GM18858 (cell line): ENCODE measurements around the gene FNDC3B.

ENCODE experiments used
- ATAC-seq: cut with Tn5 transposase; IDR thresholded peaks from one replicate; pipeline ENCODE4 v1.9.1; 2021; ENCODE audit not compliant: unreplicated experiment

The FNDC3B gene

GRCh38 chr3:172184106-172184822 lies 144.9 kb downstream of the FNDC3B start:
- no peak for ATAC-seq

DNA sequence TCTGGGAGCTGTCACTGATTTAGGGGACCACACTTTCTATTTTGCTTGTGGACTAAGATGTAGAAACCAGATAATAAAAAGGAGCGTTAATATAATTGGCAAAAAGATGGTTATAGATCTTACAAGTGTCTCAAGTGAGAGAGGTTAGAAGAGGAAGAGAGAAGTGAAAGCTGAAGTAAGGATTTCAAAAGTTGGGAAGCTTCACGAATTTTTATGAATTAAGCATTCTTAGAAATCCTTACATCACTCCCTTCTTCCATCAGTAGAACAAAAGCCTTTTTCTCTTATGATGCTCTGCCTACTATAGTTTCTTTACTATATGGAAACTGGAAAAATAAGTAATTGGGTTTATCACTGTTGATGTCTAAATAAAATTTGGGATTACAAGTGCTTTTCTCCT lies 146.5 kb downstream of the FNDC3B start:
- no peak for ATAC-seq

DNA sequence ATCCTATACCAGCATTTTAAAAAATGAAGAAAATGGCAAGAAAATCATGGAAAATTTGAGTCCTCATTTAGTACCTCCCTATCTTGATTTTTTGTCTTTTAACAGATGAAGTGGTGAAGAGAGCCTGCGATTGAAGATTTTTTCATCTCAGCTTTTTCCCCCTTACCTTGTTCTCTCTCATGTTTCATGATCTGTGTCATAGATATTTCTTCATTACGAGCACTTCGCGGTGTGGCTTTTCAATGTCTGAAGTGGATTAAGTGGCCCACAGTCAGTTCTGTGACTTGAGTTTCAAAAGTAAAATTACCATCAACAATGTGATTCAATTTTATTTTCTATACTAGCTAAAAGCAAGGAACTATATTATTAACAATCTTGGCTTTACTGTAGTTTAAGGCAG lies 147.2 kb downstream of the FNDC3B start:
- no peak for ATAC-seq

DNA sequence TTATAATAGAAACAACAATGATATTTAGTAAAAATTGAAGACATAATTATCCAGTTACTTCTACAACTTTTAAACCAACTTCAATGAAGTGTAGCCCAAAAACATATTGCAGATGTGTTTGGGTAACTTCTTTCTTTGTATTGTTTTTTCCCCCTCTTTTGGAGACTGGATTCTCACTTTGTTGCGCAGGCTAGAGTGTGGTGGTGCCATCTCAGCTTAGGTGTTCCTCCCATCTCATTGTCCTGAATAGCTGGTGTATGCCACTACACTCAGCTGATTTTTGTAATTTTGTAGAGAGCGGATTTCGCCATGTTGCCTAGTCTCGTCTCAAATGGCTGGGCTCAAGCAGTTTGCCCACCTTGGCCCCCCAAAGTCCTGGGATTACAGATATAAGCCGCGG lies 148.1 kb downstream of the FNDC3B start:
- no peak for ATAC-seq

- no peak for ATAC-seq
These were observed 149.1 kb downstream of the FNDC3B start for GRCh38 chr3:172188511-172188910.

DNA sequence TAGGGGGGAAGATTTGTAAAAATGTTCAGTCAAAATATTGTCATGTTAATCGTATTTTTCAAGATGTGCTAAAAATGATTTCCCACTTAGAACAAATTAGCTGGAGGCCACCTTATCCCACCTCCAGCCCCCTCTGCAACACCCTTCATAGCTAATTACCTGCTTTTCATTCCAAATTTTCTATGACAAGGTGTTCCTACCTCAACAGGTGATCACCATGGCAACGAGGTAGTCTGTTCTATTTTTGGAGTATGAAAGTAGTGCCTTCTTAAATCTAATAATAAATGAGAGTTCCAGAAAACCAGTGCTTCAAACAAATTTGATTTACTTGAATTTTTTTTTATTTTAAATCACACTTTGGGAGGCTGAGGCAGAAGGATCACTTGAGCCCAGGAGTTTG lies 149.8 kb downstream of the FNDC3B start:
- no peak for ATAC-seq

- ATAC-seq = no peak
These were observed 150.7 kb downstream of the FNDC3B start for GRCh38 chr3:172189987-172190603.

GRCh38 chr3:172190980-172191379 lies 151.6 kb downstream of the FNDC3B start:
- no peak for ATAC-seq

GRCh38 chr3:172191629-172192028 lies 152.3 kb downstream of the FNDC3B start:
- ATAC-seq = no peak

- ATAC-seq = no peak
These were observed 153.5 kb downstream of the FNDC3B start for GRCh38 chr3:172192830-172193415.

DNA sequence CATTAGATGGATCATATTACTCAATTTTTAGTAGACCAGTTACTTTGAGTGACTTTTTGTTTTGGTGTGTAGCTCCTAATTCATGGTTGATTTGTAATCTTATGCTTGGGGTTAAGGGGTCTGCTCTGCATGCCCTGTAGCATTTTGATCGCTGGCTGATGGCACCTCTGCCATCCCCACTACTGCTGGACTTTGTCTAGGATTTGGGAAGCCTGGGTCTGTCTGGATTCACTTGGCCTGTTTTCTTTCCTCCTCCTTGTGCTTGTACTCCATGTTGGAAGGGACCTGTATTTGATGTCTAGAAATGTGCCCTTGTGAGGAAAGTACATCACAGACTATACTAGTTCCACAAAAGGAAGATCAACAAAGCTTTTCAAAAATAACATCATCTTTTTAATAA lies 154.1 kb downstream of the FNDC3B start:
- ATAC-seq = no peak

GRCh38 chr3:172194702-172195406 lies 155.5 kb downstream of the FNDC3B start:
- ATAC-seq = no peak

DNA sequence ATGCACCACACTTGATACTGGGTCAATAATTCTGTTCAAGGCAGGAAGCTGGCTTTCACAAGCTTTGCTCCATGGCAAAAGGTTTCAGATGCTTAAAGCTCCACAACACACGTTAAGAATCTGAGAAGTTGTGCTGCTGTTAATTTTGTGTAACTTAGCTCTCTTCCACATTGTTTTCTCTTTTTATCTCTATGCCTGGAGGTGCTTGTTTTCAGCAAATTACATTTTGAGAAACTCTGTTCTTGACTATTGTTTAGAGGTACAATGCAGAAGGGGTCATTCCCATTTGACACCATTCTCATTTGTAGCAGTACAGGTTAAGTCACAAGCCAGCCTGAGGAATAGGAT lies 156.0 kb downstream of the FNDC3B start:
- no peak for ATAC-seq

- ATAC-seq = no peak
These were observed 158.0 kb downstream of the FNDC3B start for GRCh38 chr3:172197344-172197743.

DNA sequence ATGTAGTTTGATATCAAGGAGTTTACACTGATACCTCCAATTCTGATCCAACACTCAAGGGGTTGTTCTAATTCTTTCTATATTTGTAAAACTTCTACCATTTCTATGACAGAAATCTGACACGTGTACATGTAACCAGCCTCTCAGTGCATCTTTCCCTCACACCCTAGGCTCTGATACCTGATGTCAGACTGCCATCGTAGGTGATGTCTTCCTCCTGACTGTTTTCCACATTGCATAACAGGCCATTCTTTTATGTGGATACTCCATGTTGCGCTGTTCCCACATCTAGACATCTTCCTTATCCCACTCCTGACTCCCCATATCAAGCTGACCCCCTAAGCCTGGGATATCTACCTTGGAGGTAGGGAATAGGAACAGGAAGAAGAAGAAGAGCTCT lies 159.1 kb downstream of the FNDC3B start:
- ATAC-seq = no peak

DNA sequence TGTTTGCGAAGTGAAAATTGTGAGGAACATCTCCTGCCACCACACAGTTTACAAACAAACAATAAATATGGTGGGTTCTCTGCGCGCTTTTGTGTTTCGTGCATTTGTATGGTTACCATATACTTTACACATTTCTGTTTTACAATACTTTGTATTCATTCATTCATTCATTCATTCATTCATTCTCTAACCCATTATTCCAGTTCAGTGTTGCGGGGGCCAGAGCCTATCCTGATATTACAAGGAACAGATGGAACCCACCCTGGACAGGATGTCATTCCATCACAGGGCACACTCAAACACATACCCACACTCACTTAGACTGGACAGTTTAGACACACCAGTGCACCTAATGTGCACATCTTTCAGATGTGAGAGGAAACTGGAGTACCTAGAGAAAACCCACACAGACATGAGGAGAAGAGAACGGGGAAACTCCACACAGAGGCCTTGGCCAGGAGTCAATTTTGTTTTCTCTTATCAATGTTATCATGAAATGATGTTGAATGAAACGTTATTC lies 160.5 kb downstream of the FNDC3B start:
- ATAC-seq = no peak

DNA sequence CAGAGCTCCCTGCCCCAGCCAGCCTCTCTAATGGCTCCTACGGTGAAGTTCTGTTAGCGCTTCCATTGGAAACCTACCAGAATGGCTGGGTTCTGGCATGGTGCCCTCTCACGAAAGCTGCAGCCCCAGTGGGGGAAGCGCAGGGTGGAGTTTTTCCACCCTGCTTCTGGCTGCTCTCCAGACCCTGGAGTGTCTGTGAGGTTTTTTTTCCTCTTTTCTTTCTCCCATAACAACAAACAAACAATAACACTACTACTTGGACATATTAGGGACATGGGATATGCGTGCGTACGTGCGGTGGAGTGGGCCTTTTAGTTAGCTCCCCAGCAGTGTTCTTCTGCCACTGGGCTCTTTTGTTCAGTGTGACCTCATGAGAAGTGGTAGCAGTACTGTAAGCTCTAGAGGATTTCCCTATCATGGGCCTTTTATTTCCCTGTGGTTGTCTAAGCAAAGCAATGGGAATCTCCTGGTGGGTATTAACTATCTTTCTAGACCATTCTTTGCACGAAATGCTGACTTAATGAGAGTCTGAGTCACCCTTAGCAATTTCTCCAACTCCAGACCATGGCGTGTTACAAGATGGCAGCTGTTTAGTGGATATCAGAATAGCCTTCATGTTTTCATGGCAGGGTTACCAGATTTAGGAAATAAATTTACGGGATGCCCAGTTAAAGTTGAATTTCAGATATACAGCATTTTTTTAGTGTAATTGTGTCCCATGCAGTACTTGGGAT lies 161.9 kb downstream of the FNDC3B start:
- no peak for ATAC-seq

GRCh38 chr3:172201870-172202236 lies 162.5 kb downstream of the FNDC3B start:
- ATAC-seq = no peak

GRCh38 chr3:172202797-172203196 lies 163.4 kb downstream of the FNDC3B start:
- no peak for ATAC-seq

DNA sequence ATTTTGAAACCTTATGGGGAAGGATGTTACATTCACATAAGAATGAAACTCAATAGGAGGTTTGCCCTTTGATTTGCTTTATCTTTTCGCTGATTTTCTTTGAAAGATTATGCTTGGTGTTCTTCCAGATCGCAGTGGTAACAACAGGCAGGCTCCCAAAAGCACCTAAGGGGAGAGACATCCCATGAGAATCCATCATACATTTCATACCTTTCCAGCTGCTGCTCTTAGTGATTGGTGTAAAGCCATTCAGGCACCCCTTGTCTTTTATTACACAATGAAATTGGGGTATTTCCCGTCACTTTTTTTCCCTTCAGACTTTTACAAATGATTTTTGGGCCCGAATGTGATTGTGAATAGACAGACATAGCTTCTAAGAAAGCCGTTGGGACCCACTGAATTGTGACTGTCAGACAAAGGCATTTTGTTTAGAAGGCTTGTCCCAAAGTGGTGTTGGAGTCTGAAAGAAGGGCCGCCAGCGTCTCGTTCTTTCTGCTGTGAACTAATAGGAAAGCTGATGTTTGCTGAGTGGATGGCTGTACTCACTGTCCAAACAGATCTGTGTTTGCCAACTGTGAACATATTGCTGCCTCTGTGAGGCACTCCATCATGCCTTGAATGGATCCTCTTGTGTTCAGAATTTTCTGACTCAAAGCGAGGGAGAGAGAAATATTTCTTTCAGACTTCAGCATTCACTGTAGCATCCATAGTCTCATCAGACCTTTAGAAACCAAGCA lies 164.3 kb downstream of the FNDC3B start:
- ATAC-seq = no peak
